ENCODE measurements around the gene MICAL2. TPM values are rescaled to one million over a fixed set of nuclear protein-coding genes. Genes with fewer than 3 reads are reported as not detected.

Gene MICAL2
- total RNA-seq, 2 donors from 2014 or later, result 1.5 to 1.9 TPM

DNA sequence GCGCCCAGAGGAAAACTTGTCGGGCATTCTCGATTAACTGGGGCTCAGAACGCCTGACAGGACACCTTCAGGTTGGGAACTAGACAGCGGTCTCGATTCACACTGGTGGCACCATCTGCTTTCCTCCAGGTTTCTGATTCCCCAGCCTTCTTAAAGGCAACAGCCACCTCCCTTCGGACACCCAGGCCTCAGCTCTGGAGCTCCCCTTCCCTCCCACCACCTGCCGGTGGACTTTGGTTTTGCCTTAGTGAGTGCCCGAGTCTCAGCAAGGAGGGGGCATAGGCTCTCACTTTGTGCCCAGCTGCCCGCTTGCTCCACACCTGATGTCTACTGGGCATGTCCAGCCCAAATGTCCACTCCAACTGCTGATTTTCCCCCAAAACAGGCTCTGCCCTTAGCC lies 156.6 kb downstream of the MICAL2 start:
- Mint-ChIP-seq H3K4me3 (no peak overlapping the region), H3K9me3 (no peaks in the 10 kb centered on the region), H3K27me3 (ENCODE audit: insufficient read depth) (no peaks in the 10 kb centered on the region), H3K4me1 (no peaks in the 10 kb centered on the region), H3K27ac (no peak overlapping the region), H3K36me3 (ENCODE audit: low read depth) (no peaks in the 10 kb centered on the region)
- no peaks in the 10 kb centered on the region for H3K9me3 ChIP-seq (ENCODE audit: control insufficient read depth, low read length)
- TF ChIP-seq, protein P1, sequence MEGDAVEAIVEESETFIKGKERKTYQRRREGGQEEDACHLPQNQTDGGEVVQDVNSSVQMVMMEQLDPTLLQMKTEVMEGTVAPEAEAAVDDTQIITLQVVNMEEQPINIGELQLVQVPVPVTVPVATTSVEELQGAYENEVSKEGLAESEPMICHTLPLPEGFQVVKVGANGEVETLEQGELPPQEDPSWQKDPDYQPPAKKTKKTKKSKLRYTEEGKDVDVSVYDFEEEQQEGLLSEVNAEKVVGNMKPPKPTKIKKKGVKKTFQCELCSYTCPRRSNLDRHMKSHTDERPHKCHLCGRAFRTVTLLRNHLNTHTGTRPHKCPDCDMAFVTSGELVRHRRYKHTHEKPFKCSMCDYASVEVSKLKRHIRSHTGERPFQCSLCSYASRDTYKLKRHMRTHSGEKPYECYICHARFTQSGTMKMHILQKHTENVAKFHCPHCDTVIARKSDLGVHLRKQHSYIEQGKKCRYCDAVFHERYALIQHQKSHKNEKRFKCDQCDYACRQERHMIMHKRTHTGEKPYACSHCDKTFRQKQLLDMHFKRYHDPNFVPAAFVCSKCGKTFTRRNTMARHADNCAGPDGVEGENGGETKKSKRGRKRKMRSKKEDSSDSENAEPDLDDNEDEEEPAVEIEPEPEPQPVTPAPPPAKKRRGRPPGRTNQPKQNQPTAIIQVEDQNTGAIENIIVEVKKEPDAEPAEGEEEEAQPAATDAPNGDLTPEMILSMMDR (conservative IDR thresholded peaks at IDR 0.05), result peak; percentile 51
- H3K4me1 ChIP-seq (ENCODE audit: control insufficient read depth, insufficient read depth, low read length), result no peaks in the 10 kb centered on the region
- H3K4me3 ChIP-seq (ENCODE audit: low read length), result no peak overlapping the region
- no peak overlapping the region for H3K27ac ChIP-seq (ENCODE audit: low read depth, low read length)
- 86 to 95% methylated on average over 9 to 10 of the region's 10 CpGs for WGBS, 2 experiments (ENCODE audit: insufficient coverage in 1 of 2, insufficient read length in 1 of 2)
- H3K36me3 ChIP-seq (ENCODE audit: control insufficient read depth, insufficient read depth, low read length), result no peaks in the 10 kb centered on the region
- peak; percentile 81 for DNase-seq
- no peaks in the 10 kb centered on the region for H3K27me3 ChIP-seq (ENCODE audit: control insufficient read depth, insufficient read depth, low read length, poor library complexity, severe bottlenecking)
- no peak overlapping the region for H3K9ac ChIP-seq (ENCODE audit: extremely low read depth, low read length, poor library complexity, severe bottlenecking)

DNA sequence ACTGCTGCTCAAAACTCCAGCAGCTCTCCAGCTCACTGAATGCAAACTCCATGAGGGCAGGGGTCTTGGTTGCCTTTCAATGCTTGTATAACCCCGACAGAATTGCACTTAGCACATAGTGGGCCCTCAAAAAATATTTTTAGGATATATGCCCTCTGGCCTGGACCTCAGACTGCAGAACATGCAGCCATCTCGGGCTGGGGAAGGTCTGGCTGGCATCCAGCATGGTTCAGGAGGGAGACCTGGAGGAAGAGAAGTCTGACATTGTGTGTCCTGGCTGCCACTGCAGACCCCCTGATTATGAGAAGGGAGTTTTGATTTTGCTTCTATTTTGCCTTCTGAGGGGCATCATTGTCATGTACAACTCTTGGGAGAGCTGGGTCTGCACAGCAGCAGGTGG lies 157.5 kb downstream of the MICAL2 start:
- 87 to 100% methylated on average over 2 of the region's 2 CpGs for WGBS, 2 experiments (ENCODE audit: insufficient coverage in 1 of 2, insufficient read length in 1 of 2)
- Histone ChIP-seq H3K9ac (ENCODE audit: extremely low read depth, low read length, poor library complexity, severe bottlenecking) (no peak overlapping the region), H3K9me3 (ENCODE audit: control insufficient read depth, low read length) (no peaks in the 10 kb centered on the region), H3K27ac (ENCODE audit: low read depth, low read length) (no peak overlapping the region), H3K36me3 (ENCODE audit: control insufficient read depth, insufficient read depth, low read length) (no peaks in the 10 kb centered on the region), H3K4me3 (ENCODE audit: low read length) (no peak overlapping the region), H3K4me1 (ENCODE audit: control insufficient read depth, insufficient read depth, low read length) (no peaks in the 10 kb centered on the region), H3K27me3 (ENCODE audit: control insufficient read depth, insufficient read depth, low read length, poor library complexity, severe bottlenecking) (no peaks in the 10 kb centered on the region)
- Mint-ChIP-seq H3K4me3 (no peak overlapping the region), H3K36me3 (ENCODE audit: low read depth) (no peaks in the 10 kb centered on the region), H3K4me1 (no peaks in the 10 kb centered on the region), H3K27ac (no peak overlapping the region), H3K9me3 (no peaks in the 10 kb centered on the region), H3K27me3 (ENCODE audit: insufficient read depth) (no peaks in the 10 kb centered on the region)
- no peak for DNase-seq
- TF ChIP-seq, protein P1 (conservative IDR thresholded peaks at IDR 0.05), result no peak

DNA sequence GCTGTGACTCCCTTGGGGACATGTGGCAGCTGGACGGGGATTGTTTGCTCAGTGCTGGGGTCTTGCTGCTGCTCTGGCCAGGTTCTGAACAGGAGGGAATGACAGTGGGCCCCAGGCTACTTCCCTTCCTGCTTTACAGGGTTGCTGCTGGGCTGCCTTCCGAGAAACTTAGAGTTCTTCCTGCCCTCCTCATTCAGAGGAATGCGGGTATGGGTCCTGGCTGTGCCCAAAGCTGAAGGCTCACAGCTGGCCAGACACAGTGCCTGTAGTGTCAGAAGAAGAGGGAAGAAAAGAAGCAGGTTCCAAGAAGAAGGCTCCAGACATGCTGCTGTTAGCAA lies 158.7 kb downstream of the MICAL2 start:
- Histone ChIP-seq H3K4me1 (ENCODE audit: control insufficient read depth, insufficient read depth, low read length) (no peaks in the 10 kb centered on the region), H3K9ac (ENCODE audit: extremely low read depth, low read length, poor library complexity, severe bottlenecking) (no peak overlapping the region), H3K4me3 (ENCODE audit: low read length) (no peak overlapping the region), H3K9me3 (ENCODE audit: control insufficient read depth, low read length) (no peaks in the 10 kb centered on the region), H3K36me3 (ENCODE audit: control insufficient read depth, insufficient read depth, low read length) (no peaks in the 10 kb centered on the region), H3K27ac (ENCODE audit: low read depth, low read length) (no peak overlapping the region), H3K27me3 (ENCODE audit: control insufficient read depth, insufficient read depth, low read length, poor library complexity, severe bottlenecking) (no peaks in the 10 kb centered on the region)
- TF ChIP-seq, protein P1 (conservative IDR thresholded peaks at IDR 0.05), result no peak
- no peaks in the 10 kb centered on the region for H3K4me1 Mint-ChIP-seq
- H3K9me3 Mint-ChIP-seq, result no peaks in the 10 kb centered on the region
- no peak for DNase-seq
- H3K36me3 Mint-ChIP-seq (ENCODE audit: low read depth), result no peaks in the 10 kb centered on the region
- H3K4me3 Mint-ChIP-seq, result no peak overlapping the region
- no peak overlapping the region for H3K27ac Mint-ChIP-seq
- no peaks in the 10 kb centered on the region for H3K27me3 Mint-ChIP-seq (ENCODE audit: insufficient read depth)
- WGBS, 2 experiments (ENCODE audit: insufficient coverage in 1 of 2, insufficient read length in 1 of 2), result 50 to 64% methylated on average over 2 to 3 of the region's 3 CpGs
